ENCODE measurements around the gene AKAP6. TPM values are rescaled to one million over a fixed set of nuclear protein-coding genes. Genes with fewer than 3 reads are reported as not detected.

AKAP6 gene
- total RNA-seq, 2 donors from 2014 or later, result 3.6 to 9.9 TPM

DNA sequence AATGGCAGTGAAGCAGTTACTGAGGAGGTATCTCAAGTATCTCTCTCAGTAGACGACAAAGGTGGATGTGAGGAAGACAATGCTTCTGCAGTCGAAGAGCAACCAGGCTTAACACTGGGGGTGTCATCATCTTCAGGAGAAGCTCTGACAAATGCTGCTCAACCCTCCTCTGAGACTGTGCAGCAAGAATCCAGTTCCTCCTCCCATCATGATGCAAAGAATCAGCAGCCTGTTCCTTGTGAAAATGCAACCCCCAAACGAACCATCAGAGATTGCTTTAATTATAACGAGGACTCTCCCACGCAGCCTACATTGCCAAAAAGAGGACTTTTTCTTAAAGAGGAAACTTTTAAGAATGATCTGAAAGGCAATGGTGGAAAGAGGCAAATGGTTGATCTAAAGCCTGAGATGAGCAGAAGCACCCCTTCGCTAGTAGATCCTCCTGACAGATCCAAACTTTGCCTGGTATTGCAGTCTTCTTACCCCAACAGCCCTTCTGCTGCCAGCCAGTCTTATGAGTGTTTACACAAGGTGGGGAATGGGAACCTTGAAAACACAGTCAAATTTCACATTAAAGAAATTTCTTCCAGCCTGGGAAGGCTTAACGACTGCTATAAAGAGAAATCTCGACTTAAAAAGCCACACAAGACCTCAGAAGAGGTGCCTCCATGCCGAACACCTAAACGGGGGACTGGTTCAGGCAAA lies 216.6 kb downstream of the AKAP6 start:
- Histone ChIP-seq H3K9me3 (no peaks in the 10 kb centered on the region), H3K36me3 (no peaks in the 10 kb centered on the region), H3K27me3 (replicated peaks; ENCODE audit: insufficient read depth) (no peaks in the 10 kb centered on the region), H3K4me3 (no peak overlapping the region), H3K4me1 (replicated peaks) (no peaks in the 10 kb centered on the region), H3K27ac (no peak overlapping the region)
- WGBS, result 53% methylated on average over 10 of the region's 10 CpGs
- TF ChIP-seq POLR2AphosphoS5 (IDR thresholded peaks at IDR 0.05), result no peak
- TF ChIP-seq, protein P1, sequence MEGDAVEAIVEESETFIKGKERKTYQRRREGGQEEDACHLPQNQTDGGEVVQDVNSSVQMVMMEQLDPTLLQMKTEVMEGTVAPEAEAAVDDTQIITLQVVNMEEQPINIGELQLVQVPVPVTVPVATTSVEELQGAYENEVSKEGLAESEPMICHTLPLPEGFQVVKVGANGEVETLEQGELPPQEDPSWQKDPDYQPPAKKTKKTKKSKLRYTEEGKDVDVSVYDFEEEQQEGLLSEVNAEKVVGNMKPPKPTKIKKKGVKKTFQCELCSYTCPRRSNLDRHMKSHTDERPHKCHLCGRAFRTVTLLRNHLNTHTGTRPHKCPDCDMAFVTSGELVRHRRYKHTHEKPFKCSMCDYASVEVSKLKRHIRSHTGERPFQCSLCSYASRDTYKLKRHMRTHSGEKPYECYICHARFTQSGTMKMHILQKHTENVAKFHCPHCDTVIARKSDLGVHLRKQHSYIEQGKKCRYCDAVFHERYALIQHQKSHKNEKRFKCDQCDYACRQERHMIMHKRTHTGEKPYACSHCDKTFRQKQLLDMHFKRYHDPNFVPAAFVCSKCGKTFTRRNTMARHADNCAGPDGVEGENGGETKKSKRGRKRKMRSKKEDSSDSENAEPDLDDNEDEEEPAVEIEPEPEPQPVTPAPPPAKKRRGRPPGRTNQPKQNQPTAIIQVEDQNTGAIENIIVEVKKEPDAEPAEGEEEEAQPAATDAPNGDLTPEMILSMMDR (IDR thresholded peaks at IDR 0.05), result no peak
- TF ChIP-seq POLR2A (IDR thresholded peaks at IDR 0.05), result no peak
- DNase-seq (ENCODE audit: low spot score), result no peak
- intact Hi-C loops (cut with DNase I), result no loop called here

DNA sequence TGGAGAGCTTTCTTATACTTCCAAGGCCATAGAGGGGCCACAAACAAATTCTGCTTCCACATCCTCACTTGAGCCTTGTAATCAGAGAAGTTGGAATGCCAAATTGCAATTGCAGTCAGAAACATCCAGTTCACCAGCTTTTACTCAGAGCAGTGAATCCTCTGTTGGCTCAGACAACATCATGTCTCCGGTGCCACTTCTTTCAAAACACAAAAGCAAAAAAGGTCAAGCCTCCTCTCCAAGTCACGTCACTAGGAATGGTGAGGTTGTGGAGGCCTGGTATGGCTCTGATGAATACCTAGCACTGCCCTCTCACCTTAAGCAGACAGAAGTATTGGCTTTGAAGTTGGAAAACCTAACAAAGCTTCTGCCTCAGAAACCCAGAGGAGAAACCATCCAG lies 217.1 kb downstream of the AKAP6 start:
- no peak for DNase-seq (ENCODE audit: low spot score)
- H3K9me3 ChIP-seq, result no peaks in the 10 kb centered on the region
- intact Hi-C loops (cut with DNase I), result no loop called here
- no peaks in the 10 kb centered on the region for H3K36me3 ChIP-seq
- H3K27me3 ChIP-seq (replicated peaks; ENCODE audit: insufficient read depth), result no peaks in the 10 kb centered on the region
- no peak overlapping the region for H3K4me3 ChIP-seq
- no peaks in the 10 kb centered on the region for H3K4me1 ChIP-seq (replicated peaks)
- 36% methylated on average over 2 of the region's 2 CpGs for WGBS
- no peak overlapping the region for H3K27ac ChIP-seq
- no peak for TF ChIP-seq POLR2AphosphoS5 (IDR thresholded peaks at IDR 0.05)
- no peak for TF ChIP-seq POLR2A (IDR thresholded peaks at IDR 0.05)

DNA sequence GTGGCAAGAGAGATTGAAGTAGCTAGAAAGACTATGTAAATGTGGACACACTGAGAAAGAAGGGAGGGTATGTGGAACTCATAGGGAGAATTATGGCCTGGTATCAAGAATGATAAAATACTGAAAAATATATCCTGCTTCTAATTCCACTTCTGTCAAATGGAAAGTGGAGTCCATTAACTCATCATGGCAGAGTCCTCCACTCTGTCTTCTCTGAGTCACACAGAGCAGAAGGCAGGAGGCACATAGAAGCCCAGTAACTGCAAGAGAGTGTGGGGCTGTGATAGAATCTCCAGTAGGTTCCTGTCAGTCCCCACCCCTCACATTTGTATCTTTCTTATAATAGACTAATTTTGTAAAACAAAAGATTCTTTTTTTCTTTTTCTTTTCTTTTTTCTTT lies 223.7 kb downstream of the AKAP6 start:
- Histone ChIP-seq H3K4me3 (no peak overlapping the region), H3K27ac (no peak overlapping the region), H3K27me3 (replicated peaks; ENCODE audit: insufficient read depth) (no peaks in the 10 kb centered on the region), H3K9me3 (no peaks in the 10 kb centered on the region), H3K4me1 (replicated peaks) (no peaks in the 10 kb centered on the region), H3K36me3 (no peaks in the 10 kb centered on the region)
- DNase-seq (ENCODE audit: low spot score), result no peak
- TF ChIP-seq, protein P1 (IDR thresholded peaks at IDR 0.05), result no peak
- TF ChIP-seq POLR2AphosphoS5 (IDR thresholded peaks at IDR 0.05) (no peak), POLR2A (IDR thresholded peaks at IDR 0.05) (no peak)
- intact Hi-C loops (cut with DNase I), result loop anchor here (10.0 kb wide), 1 partner anchor 618 kb away; no protein-coding TSS in a partner anchor

DNA sequence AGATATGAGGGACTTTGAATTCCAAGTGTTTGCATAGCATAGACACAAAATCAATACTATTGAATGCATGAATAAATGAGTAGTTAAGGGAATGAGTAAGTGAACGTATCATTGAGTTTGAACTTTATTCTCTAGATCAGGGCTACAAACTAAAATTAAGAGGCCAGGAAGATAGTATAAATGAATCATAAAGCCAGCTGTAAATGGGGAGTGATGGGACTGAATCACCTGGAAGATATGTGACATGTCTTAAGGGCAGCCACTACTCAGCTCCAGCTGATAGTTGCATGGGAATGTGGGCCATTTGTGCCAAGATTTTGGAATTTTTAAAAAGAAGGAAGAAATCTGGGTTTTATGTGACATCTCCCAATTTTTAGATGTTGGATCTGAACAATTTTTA lies 229.9 kb downstream of the AKAP6 start:
- H3K27ac ChIP-seq, result no peak overlapping the region
- 89% methylated on average over 1 of the region's 1 CpG for WGBS
- no peak overlapping the region for H3K4me3 ChIP-seq
- TF ChIP-seq POLR2AphosphoS5 (IDR thresholded peaks at IDR 0.05) (no peak), POLR2A (IDR thresholded peaks at IDR 0.05) (no peak)
- TF ChIP-seq, protein P1 (IDR thresholded peaks at IDR 0.05), result no peak
- no peaks in the 10 kb centered on the region for H3K27me3 ChIP-seq (replicated peaks; ENCODE audit: insufficient read depth)
- no peaks in the 10 kb centered on the region for H3K4me1 ChIP-seq (replicated peaks)
- intact Hi-C loops (cut with DNase I), result loop anchor here (10.0 kb wide), 1 partner anchor 624 kb away; no protein-coding TSS in a partner anchor
- H3K9me3 ChIP-seq, result no peaks in the 10 kb centered on the region
- H3K36me3 ChIP-seq, result no peaks in the 10 kb centered on the region
- DNase-seq (ENCODE audit: low spot score), result no peak

DNA sequence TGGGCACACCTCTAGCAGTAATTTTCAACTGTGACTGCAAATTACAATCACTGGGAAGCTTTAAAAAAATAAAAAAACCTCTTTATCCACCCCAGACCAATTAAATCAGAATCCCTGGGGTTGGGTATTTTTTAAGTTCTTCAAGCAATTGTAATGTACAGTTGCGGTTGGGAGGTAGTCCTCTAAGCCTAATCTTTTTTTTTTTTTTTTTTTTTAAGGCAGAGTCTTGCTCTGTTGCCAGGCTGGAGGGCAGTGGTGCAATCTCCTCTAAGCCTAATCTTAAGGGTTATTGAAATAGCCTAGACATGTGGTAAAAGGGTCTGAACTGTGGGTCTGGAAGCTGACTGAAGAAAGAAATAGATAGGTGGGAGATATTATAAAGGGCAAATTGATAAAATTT lies 230.5 kb downstream of the AKAP6 start:
- no peaks in the 10 kb centered on the region for H3K9me3 ChIP-seq
- intact Hi-C loops (cut with DNase I), result loop anchor here (10.0 kb wide), 1 partner anchor 625 kb away; no protein-coding TSS in a partner anchor
- no peak overlapping the region for H3K27ac ChIP-seq
- no peaks in the 10 kb centered on the region for H3K36me3 ChIP-seq
- peaks cover 3% of the 10 kb centered on the region for H3K4me1 ChIP-seq (replicated peaks)
- TF ChIP-seq POLR2AphosphoS5 (IDR thresholded peaks at IDR 0.05) (no peak), POLR2A (IDR thresholded peaks at IDR 0.05) (no peak)
- TF ChIP-seq, protein P1 (IDR thresholded peaks at IDR 0.05), result no peak
- H3K27me3 ChIP-seq (replicated peaks; ENCODE audit: insufficient read depth), result no peaks in the 10 kb centered on the region
- H3K4me3 ChIP-seq, result no peak overlapping the region
- WGBS, result 51% methylated on average over 1 of the region's 1 CpG
- DNase-seq (ENCODE audit: low spot score), result no peak
